Measurements from ENCODE around the gene ORM1.

ORM1 gene

GRCh38 chr9:114287763-114288192 is 35.1 kb upstream of the ORM1 start:
- DNase-seq, result no peak

- DNase-seq, result no peak
Measured at GRCh38 chr9:114288193-114289091, 34.5 kb upstream of the ORM1 start.

GRCh38 chr9:114289106-114289505 is 33.8 kb upstream of the ORM1 start:
- no peak for DNase-seq

GRCh38 chr9:114289571-114290481 is 33.1 kb upstream of the ORM1 start:
- DNase-seq, result no peak

- DNase-seq, result no peak
Measured at GRCh38 chr9:114290561-114290986, 32.3 kb upstream of the ORM1 start.

GRCh38 chr9:114291064-114291474 is 31.8 kb upstream of the ORM1 start:
- peak; percentile 12 for DNase-seq

GRCh38 chr9:114291886-114292590 is 30.9 kb upstream of the ORM1 start:
- no peak for DNase-seq

- no peak for DNase-seq
Measured at GRCh38 chr9:114294664-114295063, 28.2 kb upstream of the ORM1 start.

GRCh38 chr9:114296338-114296737 is 26.6 kb upstream of the ORM1 start:
- no peak for DNase-seq

- DNase-seq, result no peak
Measured at GRCh38 chr9:114299286-114300152, 23.4 kb upstream of the ORM1 start.

- DNase-seq, result no peak
Measured at GRCh38 chr9:114300153-114300845, 22.6 kb upstream of the ORM1 start.

GRCh38 chr9:114300846-114301797 is 21.8 kb upstream of the ORM1 start:
- no peak for DNase-seq

- DNase-seq, result no peak
Measured at GRCh38 chr9:114301798-114302565, 20.9 kb upstream of the ORM1 start.

- no peak for DNase-seq
Measured at GRCh38 chr9:114302727-114303126, 20.2 kb upstream of the ORM1 start.

GRCh38 chr9:114303571-114303970 is 19.3 kb upstream of the ORM1 start:
- DNase-seq, result no peak

GRCh38 chr9:114303977-114304376 is 18.9 kb upstream of the ORM1 start:
- no peak for DNase-seq

- DNase-seq, result no peak
Measured at GRCh38 chr9:114304416-114305188, 18.3 kb upstream of the ORM1 start.

- no peak for DNase-seq
Measured at GRCh38 chr9:114307899-114308267, 15.0 kb upstream of the ORM1 start.

Measured in SHP77 treated with DMSO at 0.1 percent for 48 hours (cell line).